SK-N-SH treated with all-trans-retinoic acid at 6 μM for 48 hours (cell line): ENCODE measurements around the gene TOR3A.

Experiments used
- ESRRG ChIP-seq: fragments of 250-450 bp; sonication (Bioruptor Pico); IDR thresholded peaks from 2 replicates; pipeline ENCODE4 v1.6.1; 2021; ENCODE audit warnings: mild to moderate bottlenecking
- GLIS3 ChIP-seq: fragments of 250-450 bp; sonication (Bioruptor Pico); IDR thresholded peaks from 2 replicates; pipeline ENCODE4 v1.5.0; 2020; ENCODE audit warnings: mild to moderate bottlenecking, moderate library complexity
- RARB ChIP-seq: fragments of 250-450 bp; sonication (Bioruptor Pico); IDR thresholded peaks from 2 replicates; pipeline ENCODE4 v1.8.0; 2021; ENCODE audit warnings: mild to moderate bottlenecking, moderate library complexity
- TCF4 ChIP-seq: fragments of 250-450 bp; sonication (Bioruptor Pico); IDR thresholded peaks from 2 replicates; pipeline ENCODE4 v1.8.0; 2021; ENCODE audit warnings: mild to moderate bottlenecking, moderate library complexity, borderline replicate concordance
- TOX ChIP-seq: fragments of 250-450 bp; sonication (Bioruptor Pico); IDR thresholded peaks from 2 replicates; pipeline ENCODE4 v1.8.0; 2021; ENCODE audit warnings: mild to moderate bottlenecking, moderate library complexity, borderline replicate concordance
- ZFP3 ChIP-seq: fragments of 250-450 bp; sonication (Bioruptor Pico); IDR thresholded peaks from 2 replicates; pipeline ENCODE4 v1.5.0; 2020; ENCODE audit warnings: mild to moderate bottlenecking, moderate library complexity
- ZNF565 ChIP-seq: fragments of 450-650 bp; formaldehyde crosslinking; conservative IDR thresholded peaks from 2 replicates; pipeline ENCODE4 v1.5.0; 2020; ENCODE audit warnings: low read depth, mild to moderate bottlenecking, moderate library complexity
- ZNF70 ChIP-seq: fragments of 450-650 bp; formaldehyde crosslinking; IDR thresholded peaks from 2 replicates; pipeline ENCODE4 v1.5.0; 2020; ENCODE audit warnings: mild to moderate bottlenecking, moderate library complexity
- TF ChIP-seq, protein P1 (sequence below): fragments of 250-450 bp; sonication (Bioruptor Pico); IDR thresholded peaks from 2 replicates; pipeline ENCODE4 v1.5.1; 2020; ENCODE audit warnings: low read depth, mild to moderate bottlenecking, moderate library complexity
- TF ChIP-seq, protein P2 (sequence below): fragments of 250-450 bp; sonication (Bioruptor Pico); IDR thresholded peaks from 2 replicates; pipeline ENCODE4 v1.8.0; 2020; ENCODE audit warnings: mild to moderate bottlenecking, moderate library complexity, borderline replicate concordance
- TF ChIP-seq, protein P3 (sequence below): fragments of 250-450 bp; sonication (Bioruptor Pico); IDR thresholded peaks from 2 replicates; pipeline ENCODE4 v1.5.1; 2021; ENCODE audit warnings: mild to moderate bottlenecking, moderate library complexity

DNA sequence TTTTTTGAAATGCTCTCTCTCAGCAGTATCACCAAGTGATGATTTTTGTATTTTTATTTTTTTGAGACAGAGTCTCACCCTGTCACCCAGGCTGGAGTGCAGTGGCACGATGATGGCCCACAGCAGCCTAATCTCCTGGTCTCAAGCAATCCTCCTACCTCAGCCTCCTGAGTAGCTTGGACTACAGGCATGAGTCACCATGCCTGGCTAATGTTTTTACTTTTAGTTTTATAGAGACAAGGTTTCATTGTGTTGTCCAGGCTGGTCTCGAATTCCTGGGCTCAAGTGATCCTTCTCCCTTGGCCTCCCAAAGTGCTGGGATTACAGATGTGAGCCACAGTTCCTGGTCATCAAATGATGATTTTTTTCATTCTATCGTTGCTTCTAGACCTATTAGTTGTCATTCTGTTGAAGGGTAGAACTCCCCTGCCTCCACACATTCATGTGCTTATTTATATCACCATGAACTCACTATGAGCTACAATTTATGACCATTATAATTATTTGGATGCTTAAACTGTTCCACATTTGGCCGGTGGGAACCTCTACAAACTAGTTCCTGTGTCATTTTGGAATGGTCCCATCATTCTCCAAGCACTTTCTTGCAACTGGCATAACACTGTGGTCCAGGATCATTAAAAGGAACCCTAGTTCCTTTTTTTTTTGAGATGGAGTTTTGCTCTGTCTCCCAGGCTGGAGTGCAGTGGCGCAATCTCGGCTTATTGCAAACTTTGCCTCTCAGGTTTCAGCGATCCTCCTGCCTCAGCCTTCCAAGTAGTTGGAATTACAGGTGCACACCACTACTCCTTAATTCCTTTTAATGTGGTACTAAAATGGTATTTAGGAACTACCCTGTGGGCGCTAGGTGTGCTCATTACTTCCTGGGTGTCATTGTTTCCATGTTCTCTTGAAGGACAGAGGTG lies 20.2 kb upstream of the TOR3A start:
- TF ChIP-seq RARB (CRISPR knock-in tag): no peak
- TF ChIP-seq, protein P1, sequence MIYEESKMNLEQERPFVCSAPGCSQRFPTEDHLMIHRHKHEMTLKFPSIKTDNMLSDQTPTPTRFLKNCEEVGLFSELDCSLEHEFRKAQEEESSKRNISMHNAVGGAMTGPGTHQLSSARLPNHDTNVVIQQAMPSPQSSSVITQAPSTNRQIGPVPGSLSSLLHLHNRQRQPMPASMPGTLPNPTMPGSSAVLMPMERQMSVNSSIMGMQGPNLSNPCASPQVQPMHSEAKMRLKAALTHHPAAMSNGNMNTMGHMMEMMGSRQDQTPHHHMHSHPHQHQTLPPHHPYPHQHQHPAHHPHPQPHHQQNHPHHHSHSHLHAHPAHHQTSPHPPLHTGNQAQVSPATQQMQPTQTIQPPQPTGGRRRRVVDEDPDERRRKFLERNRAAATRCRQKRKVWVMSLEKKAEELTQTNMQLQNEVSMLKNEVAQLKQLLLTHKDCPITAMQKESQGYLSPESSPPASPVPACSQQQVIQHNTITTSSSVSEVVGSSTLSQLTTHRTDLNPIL (CRISPR knock-in tag): no peak
- TF ChIP-seq, protein P2, sequence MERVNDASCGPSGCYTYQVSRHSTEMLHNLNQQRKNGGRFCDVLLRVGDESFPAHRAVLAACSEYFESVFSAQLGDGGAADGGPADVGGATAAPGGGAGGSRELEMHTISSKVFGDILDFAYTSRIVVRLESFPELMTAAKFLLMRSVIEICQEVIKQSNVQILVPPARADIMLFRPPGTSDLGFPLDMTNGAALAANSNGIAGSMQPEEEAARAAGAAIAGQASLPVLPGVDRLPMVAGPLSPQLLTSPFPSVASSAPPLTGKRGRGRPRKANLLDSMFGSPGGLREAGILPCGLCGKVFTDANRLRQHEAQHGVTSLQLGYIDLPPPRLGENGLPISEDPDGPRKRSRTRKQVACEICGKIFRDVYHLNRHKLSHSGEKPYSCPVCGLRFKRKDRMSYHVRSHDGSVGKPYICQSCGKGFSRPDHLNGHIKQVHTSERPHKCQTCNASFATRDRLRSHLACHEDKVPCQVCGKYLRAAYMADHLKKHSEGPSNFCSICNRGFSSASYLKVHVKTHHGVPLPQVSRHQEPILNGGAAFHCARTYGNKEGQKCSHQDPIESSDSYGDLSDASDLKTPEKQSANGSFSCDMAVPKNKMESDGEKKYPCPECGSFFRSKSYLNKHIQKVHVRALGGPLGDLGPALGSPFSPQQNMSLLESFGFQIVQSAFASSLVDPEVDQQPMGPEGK (CRISPR knock-in tag): no peak
- TF ChIP-seq ZFP3 (CRISPR knock-in tag): no peak
- TF ChIP-seq TCF4: no peak
- no peak for TF ChIP-seq ESRRG (CRISPR knock-in tag)
- TF ChIP-seq GLIS3 (CRISPR knock-in tag): no peak
- no peak for TF ChIP-seq ZNF70
- TF ChIP-seq TOX (CRISPR knock-in tag): no peak
- no peak for TF ChIP-seq ZNF565 (CRISPR knock-in tag)
- TF ChIP-seq, protein P3, sequence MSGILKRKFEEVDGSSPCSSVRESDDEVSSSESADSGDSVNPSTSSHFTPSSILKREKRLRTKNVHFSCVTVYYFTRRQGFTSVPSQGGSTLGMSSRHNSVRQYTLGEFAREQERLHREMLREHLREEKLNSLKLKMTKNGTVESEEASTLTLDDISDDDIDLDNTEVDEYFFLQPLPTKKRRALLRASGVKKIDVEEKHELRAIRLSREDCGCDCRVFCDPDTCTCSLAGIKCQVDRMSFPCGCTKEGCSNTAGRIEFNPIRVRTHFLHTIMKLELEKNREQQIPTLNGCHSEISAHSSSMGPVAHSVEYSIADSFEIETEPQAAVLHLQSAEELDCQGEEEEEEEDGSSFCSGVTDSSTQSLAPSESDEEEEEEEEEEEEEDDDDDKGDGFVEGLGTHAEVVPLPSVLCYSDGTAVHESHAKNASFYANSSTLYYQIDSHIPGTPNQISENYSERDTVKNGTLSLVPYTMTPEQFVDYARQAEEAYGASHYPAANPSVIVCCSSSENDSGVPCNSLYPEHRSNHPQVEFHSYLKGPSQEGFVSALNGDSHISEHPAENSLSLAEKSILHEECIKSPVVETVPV (CRISPR knock-in tag): no peak
